ENCODE results near the gene TSEN34.
"Not testable (repeated sequence)": the region's sequence is repeated elsewhere in the genome, so short reads cannot be mapped to it uniquely, and the experiment has no call there.

Gene TSEN34

DNA sequence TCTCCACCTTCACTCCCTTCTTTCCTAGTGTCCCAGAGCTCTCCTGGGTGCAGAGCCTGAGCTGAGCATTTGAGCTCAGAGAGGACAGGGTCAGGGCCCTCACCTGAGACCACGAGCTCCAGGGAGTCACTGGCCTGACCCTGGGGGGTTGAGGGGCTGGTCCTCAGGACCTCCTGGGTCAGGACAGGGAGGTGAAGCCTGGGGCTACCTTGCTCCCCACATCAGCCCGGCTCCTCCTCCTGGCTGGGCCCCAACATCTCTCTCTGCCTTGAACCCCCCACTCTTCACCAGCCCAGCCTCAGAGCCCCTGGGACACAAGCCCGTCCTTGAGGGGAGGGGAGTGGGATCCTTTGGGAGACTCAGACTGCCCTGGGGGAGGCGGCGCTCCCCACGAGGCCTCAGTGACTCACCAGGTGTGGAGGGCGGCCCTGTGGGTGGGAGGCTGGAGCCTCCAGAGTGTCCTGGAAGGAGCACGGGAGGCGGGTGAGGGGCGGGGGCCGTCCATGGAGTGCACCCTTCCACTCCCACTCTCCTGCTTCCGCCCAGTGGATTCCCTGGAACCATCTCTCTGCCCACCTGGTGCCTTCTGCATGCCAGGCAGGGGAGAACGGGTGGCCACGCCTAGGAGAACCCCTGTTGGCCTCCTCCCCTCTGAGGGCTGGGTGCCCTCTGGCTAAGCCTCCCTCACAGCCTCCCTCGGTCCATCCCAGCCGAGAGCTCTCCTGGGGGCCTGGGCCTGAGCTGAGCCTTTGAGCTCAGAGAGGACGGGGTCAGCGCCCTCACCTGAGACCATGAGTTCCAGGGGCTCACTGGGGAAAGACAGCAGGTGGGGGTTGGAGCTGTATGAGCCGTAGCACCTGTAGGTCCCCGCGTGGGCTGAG, 48.6 kb downstream of the TSEN34 start:
- DNase-seq (ENCODE audit: low spot score): not testable (repeated sequence)

DNA sequence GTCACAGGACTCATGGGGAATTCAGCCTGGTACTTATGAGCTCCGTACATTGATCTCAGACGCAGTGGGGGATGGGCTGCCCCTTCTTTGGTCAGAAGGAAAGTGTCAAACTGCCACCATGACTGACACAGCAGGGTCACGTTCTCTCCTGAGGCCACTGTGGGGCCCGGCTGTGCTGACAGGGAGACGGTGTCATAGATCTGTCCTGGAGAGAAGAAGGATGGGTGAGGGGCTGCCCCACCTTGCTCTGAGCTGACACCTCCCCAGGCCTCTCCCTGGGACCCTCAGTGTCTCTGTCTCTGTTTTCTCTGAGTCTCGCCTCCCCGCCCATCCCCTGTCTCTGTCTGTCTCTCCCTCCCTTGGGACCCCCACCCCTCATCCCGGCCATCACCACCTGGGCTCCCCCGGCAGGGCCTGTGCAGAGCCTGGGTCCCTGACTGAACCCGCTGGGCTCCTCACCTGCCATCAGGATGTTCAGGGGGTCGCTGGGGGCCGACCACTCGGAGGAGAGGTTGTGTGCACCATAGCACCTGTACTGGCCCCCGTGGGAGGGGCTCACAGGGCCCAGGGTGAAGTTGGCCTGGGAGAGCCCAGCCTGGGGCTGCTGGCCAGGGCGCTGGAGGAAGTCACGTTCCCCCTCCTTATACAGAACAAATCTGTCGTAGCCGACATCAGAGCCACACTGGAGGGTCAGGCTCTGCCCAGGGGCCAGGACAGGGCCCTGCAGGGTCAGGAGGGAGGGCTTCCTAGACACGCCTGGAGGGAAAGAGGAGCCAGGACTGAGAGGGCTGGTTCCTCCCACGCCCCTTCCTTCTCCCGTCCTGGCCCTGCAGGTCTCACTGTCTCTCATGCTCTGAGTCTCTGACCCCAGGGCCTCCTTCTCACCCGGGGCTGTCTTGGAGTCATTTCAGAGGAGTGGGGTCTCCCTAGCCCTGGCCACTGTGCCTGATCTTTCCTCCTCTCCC, 49.5 kb downstream of the TSEN34 start:
- not testable (repeated sequence) for DNase-seq (ENCODE audit: low spot score)

DNA sequence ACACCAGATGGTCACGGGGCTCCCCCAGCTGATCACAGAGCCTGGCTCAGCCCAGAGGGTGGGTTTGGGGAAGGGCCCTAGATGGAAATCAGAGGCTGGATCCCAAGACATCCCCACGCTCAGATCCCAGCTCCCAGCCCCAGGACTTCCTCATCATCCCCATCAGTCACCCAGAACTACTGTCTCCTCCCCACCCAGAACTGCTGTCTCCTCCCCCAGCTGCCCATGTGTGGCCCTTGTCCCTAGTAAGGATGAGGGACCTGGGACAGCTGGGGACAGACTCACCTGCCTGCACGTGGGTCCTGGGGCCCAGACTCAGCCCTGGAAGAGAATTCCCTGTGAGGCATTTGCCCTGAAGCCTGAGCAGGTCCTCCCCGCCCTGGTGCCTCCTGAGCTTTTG, 51.1 kb downstream of the TSEN34 start:
- DNase-seq (ENCODE audit: low spot score): not testable (repeated sequence)

DNA sequence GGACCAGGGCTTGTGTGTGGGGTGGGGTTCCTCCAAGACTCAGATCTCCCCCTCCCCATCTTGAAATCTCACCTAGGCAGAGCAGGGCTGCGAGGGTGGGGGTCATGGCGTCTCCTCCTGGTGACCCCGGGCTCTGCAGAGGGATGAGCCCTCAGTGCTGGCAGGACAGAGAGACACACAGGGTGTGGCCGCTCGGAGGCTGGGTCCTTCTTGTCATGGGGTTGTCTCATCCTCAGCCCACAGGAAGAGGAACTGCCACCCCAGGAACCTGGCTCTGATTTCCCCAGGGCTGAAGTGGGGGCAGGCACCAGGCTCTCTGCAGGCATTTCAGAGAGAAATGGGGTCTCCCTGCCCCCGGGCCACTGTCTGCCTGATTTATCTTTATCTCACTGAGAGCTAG, 51.5 kb downstream of the TSEN34 start, which contains the start of gene LILRA6:
Gene LILRA6, minus strand, starts transcription at position 145 of the 400 bp plus-strand sequence.
- DNase-seq (ENCODE audit: low spot score): not testable (repeated sequence)

DNA sequence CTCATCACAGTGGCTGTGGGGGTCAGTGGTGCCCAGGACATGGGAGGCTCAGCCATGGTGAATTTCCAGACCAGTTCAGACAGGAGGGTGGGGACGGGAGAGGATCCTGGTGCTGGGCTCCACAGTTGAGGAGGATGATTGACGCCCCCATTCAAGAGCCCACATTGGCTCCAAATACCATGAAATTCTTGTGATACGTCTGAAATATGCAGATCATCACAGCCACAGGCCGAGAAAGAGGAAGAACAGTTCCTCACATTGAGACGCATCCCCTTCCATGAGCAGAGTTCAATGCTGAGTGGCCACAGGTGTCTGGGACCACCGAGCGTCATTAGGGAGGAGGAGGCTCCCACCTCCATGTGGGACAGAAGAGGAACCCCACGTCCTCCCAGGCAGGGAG, 52.7 kb downstream of the TSEN34 start:
- not testable (repeated sequence) for DNase-seq (ENCODE audit: low spot score)

Measured in NAMALWA (cell line).